Gastroesophageal sphincter (tissue), 3 donors: ENCODE results near the gene HOMER2.

Experiments used
- CTCF ChIP-seq, 4 experiments: fragments of 200-600 bp in 2 of 4; fragments of 450-650 bp in 2 of 4; sonication (generic) in 1 of 4; IDR thresholded peaks; one replicate each; pipeline ENCODE4 v1.5.1; 2017 to 2019; ENCODE audit warnings: antibody characterized with exemption in 4 of 4, mild to moderate bottlenecking in 2 of 4, moderate library complexity in 2 of 4
- EP300 ChIP-seq: sonication (generic); formaldehyde crosslinking; IDR thresholded peaks from one replicate; pipeline ENCODE4 v1.6.1; 2017; ENCODE audit warnings: antibody characterized with exemption, mild to moderate bottlenecking
- POLR2A ChIP-seq, 2 donors: fragments of 450-650 bp; IDR thresholded peaks; one replicate each; pipeline ENCODE4 v1.6.1; 2017; ENCODE audit warnings: antibody characterized with exemption in 2 of 2, mild to moderate bottlenecking in 2 of 2, moderate library complexity in 1 of 2
- POLR2AphosphoS5 ChIP-seq: sonication (generic); formaldehyde crosslinking; IDR thresholded peaks from one replicate; pipeline ENCODE4 v1.6.1; 2017; ENCODE audit warnings: antibody characterized with exemption

DNA sequence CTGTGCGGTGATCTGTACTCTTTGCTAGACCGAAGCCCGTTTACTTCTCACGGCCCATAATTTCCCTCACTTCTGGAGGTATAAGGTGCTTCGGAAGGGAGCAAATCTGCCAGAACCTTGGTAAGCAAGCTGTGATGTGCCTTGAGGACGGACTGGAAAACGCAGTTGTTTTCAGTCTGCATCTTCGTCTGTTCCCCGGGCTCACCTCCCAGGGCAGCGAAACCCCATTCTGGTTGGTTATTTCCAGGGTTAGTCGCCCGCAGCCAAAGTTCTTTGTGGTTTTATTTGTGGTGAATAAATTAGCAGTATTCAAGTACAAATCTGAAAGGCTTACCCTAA is 33.9 kb upstream of the HOMER2 start:
- TF ChIP-seq CTCF (IDR thresholded peaks at IDR 0.05) (no peak), EP300 (no peak), POLR2A (IDR thresholded peaks at IDR 0.05) (no peak), POLR2AphosphoS5 (no peak)
